K562 (cell line): ENCODE measurements around the gene VWC2. TPM values are rescaled to one million over a fixed set of nuclear protein-coding genes. Genes with fewer than 3 reads are reported as not detected.

Experiments
- TEAD2 ChIP-seq: fragments of 450-650 bp; IDR thresholded peaks from 2 replicates; pipeline ENCODE4 v1.6.1; 2016; ENCODE audit warnings: missing genetic modification characterization, control low read depth, missing compliant biosample characterization
- ZNF274 ChIP-seq: IDR thresholded peaks from 2 replicates; pipeline ENCODE4 v1.6.1; 2011; ENCODE audit warnings: low read depth, mild to moderate bottlenecking, low read length, moderate library complexity, borderline replicate concordance
- polyA plus RNA-seq, 8 experiments: library from polyadenylated mRNA; depleted of rRNA in 4 of 8; stranded (reverse) in 5 of 8; unstranded in 3 of 8; fragments of >200 nt; fragmentation: Nextera tagmentation in 2 of 8; fragmentation: Illumina TruSeq in 1 of 8; extraction: Ambion mirVana in 2 of 8; extraction: Trizol in 1 of 8; gene quantifications; 2 replicates each; pipeline versions ENCODE4 v1.2.1 to v1.2.3, GENCODE V29; 2011 to 2014; ENCODE audit warnings: inconsistent platforms in 1 of 8, missing spikeins in 1 of 8
- total RNA-seq, 7 experiments: library from RNA; depleted of rRNA in 6 of 7; stranded (reverse); fragments of >200 nt in 6 of 7; fragmentation: Illumina TruSeq in 2 of 7; extraction: Trizol in 2 of 7; gene quantifications; 2 replicates each; pipeline versions ENCODE4 v1.2.1 to v1.2.3, GENCODE V29; 2011 to 2021; ENCODE audit warnings: low replicate concordance in 1 of 7
- TF ChIP-seq, protein P1 (sequence below), 2 experiments: fragments of 450-650 bp in 1 of 2; sonication (generic) in 1 of 2; formaldehyde crosslinking in 1 of 2; IDR thresholded peaks; 2 replicates each; pipeline versions ENCODE4 v1.7.1 to v1.9.0; 2016 to 2022; ENCODE audit warnings: inconsistent platforms in 1 of 2, mild to moderate bottlenecking in 1 of 2, missing genetic modification reagents in 1 of 2
- TF ChIP-seq, protein P2 (sequence below): fragments of 450-650 bp; IDR thresholded peaks from 2 replicates; pipeline ENCODE4 v1.6.1; 2016; ENCODE audit warnings: mild to moderate bottlenecking, moderate library complexity
- TF ChIP-seq, protein P3 (sequence below): fragments of 450-650 bp; formaldehyde crosslinking; IDR thresholded peaks from 2 replicates; pipeline ENCODE4 v1.4.0; 2020; ENCODE audit warnings: mild to moderate bottlenecking

Gene VWC2
- total and polyA plus RNA-seq, 9 of the 15 experiments (the other 6 are each of a cell fraction or from before 2014, with no cell fraction given) = not detected

DNA sequence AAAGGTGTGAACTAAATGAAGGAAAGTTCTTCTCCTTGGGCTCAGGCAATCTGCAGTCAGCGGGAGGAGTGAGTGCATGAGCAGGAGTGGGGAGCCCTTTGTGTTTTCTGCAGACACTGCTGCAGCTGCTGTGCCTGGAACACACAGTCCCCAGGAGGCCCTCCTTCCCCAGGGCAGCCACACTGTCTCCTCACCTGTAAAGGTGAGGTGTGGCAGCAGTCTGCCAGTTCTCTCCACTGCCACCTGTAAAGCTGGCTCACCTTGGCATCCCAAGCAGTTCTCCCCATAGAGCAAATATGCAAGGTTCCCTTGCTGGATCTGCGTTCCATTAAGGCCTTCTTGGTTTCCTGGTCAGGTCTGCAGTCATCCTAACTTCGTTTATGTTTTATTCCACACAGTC is 5.2 kb upstream of the VWC2 start (continued):
- TF ChIP-seq, protein P1, sequence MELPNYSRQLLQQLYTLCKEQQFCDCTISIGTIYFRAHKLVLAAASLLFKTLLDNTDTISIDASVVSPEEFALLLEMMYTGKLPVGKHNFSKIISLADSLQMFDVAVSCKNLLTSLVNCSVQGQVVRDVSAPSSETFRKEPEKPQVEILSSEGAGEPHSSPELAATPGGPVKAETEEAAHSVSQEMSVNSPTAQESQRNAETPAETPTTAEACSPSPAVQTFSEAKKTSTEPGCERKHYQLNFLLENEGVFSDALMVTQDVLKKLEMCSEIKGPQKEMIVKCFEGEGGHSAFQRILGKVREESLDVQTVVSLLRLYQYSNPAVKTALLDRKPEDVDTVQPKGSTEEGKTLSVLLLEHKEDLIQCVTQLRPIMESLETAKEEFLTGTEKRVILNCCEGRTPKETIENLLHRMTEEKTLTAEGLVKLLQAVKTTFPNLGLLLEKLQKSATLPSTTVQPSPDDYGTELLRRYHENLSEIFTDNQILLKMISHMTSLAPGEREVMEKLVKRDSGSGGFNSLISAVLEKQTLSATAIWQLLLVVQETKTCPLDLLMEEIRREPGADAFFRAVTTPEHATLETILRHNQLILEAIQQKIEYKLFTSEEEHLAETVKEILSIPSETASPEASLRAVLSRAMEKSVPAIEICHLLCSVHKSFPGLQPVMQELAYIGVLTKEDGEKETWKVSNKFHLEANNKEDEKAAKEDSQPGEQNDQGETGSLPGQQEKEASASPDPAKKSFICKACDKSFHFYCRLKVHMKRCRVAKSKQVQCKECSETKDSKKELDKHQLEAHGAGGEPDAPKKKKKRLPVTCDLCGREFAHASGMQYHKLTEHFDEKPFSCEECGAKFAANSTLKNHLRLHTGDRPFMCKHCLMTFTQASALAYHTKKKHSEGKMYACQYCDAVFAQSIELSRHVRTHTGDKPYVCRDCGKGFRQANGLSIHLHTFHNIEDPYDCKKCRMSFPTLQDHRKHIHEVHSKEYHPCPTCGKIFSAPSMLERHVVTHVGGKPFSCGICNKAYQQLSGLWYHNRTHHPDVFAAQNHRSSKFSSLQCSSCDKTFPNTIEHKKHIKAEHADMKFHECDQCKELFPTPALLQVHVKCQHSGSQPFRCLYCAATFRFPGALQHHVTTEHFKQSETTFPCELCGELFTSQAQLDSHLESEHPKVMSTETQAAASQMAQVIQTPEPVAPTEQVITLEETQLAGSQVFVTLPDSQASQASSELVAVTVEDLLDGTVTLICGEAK (IDR thresholded peaks at IDR 0.05) = no peak
- TF ChIP-seq, protein P1 (CRISPR knock-in tag; IDR thresholded peaks at IDR 0.05) = no peak
- TF ChIP-seq, protein P2, sequence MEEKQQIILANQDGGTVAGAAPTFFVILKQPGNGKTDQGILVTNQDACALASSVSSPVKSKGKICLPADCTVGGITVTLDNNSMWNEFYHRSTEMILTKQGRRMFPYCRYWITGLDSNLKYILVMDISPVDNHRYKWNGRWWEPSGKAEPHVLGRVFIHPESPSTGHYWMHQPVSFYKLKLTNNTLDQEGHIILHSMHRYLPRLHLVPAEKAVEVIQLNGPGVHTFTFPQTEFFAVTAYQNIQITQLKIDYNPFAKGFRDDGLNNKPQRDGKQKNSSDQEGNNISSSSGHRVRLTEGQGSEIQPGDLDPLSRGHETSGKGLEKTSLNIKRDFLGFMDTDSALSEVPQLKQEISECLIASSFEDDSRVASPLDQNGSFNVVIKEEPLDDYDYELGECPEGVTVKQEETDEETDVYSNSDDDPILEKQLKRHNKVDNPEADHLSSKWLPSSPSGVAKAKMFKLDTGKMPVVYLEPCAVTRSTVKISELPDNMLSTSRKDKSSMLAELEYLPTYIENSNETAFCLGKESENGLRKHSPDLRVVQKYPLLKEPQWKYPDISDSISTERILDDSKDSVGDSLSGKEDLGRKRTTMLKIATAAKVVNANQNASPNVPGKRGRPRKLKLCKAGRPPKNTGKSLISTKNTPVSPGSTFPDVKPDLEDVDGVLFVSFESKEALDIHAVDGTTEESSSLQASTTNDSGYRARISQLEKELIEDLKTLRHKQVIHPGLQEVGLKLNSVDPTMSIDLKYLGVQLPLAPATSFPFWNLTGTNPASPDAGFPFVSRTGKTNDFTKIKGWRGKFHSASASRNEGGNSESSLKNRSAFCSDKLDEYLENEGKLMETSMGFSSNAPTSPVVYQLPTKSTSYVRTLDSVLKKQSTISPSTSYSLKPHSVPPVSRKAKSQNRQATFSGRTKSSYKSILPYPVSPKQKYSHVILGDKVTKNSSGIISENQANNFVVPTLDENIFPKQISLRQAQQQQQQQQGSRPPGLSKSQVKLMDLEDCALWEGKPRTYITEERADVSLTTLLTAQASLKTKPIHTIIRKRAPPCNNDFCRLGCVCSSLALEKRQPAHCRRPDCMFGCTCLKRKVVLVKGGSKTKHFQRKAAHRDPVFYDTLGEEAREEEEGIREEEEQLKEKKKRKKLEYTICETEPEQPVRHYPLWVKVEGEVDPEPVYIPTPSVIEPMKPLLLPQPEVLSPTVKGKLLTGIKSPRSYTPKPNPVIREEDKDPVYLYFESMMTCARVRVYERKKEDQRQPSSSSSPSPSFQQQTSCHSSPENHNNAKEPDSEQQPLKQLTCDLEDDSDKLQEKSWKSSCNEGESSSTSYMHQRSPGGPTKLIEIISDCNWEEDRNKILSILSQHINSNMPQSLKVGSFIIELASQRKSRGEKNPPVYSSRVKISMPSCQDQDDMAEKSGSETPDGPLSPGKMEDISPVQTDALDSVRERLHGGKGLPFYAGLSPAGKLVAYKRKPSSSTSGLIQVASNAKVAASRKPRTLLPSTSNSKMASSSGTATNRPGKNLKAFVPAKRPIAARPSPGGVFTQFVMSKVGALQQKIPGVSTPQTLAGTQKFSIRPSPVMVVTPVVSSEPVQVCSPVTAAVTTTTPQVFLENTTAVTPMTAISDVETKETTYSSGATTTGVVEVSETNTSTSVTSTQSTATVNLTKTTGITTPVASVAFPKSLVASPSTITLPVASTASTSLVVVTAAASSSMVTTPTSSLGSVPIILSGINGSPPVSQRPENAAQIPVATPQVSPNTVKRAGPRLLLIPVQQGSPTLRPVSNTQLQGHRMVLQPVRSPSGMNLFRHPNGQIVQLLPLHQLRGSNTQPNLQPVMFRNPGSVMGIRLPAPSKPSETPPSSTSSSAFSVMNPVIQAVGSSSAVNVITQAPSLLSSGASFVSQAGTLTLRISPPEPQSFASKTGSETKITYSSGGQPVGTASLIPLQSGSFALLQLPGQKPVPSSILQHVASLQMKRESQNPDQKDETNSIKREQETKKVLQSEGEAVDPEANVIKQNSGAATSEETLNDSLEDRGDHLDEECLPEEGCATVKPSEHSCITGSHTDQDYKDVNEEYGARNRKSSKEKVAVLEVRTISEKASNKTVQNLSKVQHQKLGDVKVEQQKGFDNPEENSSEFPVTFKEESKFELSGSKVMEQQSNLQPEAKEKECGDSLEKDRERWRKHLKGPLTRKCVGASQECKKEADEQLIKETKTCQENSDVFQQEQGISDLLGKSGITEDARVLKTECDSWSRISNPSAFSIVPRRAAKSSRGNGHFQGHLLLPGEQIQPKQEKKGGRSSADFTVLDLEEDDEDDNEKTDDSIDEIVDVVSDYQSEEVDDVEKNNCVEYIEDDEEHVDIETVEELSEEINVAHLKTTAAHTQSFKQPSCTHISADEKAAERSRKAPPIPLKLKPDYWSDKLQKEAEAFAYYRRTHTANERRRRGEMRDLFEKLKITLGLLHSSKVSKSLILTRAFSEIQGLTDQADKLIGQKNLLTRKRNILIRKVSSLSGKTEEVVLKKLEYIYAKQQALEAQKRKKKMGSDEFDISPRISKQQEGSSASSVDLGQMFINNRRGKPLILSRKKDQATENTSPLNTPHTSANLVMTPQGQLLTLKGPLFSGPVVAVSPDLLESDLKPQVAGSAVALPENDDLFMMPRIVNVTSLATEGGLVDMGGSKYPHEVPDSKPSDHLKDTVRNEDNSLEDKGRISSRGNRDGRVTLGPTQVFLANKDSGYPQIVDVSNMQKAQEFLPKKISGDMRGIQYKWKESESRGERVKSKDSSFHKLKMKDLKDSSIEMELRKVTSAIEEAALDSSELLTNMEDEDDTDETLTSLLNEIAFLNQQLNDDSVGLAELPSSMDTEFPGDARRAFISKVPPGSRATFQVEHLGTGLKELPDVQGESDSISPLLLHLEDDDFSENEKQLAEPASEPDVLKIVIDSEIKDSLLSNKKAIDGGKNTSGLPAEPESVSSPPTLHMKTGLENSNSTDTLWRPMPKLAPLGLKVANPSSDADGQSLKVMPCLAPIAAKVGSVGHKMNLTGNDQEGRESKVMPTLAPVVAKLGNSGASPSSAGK = no peak
- no peak for TF ChIP-seq TEAD2 (tag)
- no peak for TF ChIP-seq ZNF274
- TF ChIP-seq, protein P3, sequence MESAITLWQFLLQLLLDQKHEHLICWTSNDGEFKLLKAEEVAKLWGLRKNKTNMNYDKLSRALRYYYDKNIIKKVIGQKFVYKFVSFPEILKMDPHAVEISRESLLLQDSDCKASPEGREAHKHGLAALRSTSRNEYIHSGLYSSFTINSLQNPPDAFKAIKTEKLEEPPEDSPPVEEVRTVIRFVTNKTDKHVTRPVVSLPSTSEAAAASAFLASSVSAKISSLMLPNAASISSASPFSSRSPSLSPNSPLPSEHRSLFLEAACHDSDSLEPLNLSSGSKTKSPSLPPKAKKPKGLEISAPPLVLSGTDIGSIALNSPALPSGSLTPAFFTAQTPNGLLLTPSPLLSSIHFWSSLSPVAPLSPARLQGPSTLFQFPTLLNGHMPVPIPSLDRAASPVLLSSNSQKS (CRISPR knock-in tag) = no peak
